RWPE1 (cell line): ENCODE results near the gene DAGLB.
"Not testable (repeated sequence)": the region's sequence is repeated elsewhere in the genome, so short reads cannot be mapped to it uniquely, and the experiment has no call there.

Source experiments
- CTCF ChIA-PET: fragments of 350-600 bp; sonication (Branson Sonifier 250); formaldehyde crosslinking; extraction: SDS; loops from one replicate; lab custom pipeline; 2021; lab: Yijun Ruan, JAX
- POLR2A ChIA-PET: fragments of 400-600 bp; formaldehyde crosslinking; extraction: SDS; loops from one replicate; lab custom pipeline; 2020; ENCODE audit warnings: antibody characterized with exemption; ENCODE audit not compliant: low non-redundant PET; lab: Yijun Ruan, JAX
- DNase-seq: peaks from one replicate; pipeline ENCODE4 v3.0.0; 2012; ENCODE audit warnings: low spot score
- H3K27ac ChIP-seq: fragments of 450-650 bp; 2 replicates; pipeline ENCODE4 v1.5.1; 2017
- TF ChIP-seq, protein P1 (sequence below): fragments of 450-650 bp; conservative IDR thresholded peaks from 2 replicates; pipeline ENCODE4 v1.5.1; 2017; ENCODE audit warnings: low read depth, mild to moderate bottlenecking

DAGLB gene

DNA sequence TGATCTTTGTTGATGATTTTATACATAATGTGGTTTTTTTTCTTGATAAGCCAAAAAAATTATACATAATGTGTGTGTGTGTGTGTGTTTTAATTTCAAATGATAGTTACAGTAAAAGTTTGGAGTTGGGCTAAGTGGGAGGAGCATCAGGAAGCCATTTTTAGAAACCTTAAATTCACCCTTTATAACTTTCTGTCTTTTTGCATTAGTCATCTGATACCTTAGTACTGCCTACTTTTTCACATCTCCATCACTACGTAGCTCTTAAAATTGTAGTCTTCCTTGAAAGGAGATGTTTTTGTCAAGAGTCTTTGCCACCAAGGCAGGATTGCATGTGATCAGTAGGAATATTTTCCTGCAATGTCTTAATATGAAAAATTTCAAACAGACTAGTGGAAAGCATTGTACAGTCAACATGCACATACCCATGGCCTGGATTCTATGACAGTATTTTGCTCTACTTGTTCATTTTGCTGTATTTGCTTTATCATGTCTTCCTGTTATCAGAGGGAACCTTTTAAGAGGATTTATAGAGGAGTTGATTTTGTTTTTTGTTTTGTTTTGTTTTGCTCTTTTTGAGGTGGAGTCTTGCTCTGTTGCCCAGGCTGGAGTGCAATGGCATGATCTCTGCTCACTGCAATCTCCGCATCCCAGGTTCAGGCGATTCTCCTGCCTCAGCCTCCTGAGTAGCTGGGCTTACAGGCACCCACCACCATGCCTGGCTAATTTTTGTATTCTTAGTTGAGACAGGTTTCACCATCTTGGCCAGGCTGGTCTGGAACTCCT is 67.3 kb downstream of the DAGLB start:
- peak overlapping the region; percentile 50 for H3K27ac ChIP-seq
- ChIA-PET POLR2A (no interaction called here), CTCF (no interaction called here)
- no peak for DNase-seq
- TF ChIP-seq, protein P1, sequence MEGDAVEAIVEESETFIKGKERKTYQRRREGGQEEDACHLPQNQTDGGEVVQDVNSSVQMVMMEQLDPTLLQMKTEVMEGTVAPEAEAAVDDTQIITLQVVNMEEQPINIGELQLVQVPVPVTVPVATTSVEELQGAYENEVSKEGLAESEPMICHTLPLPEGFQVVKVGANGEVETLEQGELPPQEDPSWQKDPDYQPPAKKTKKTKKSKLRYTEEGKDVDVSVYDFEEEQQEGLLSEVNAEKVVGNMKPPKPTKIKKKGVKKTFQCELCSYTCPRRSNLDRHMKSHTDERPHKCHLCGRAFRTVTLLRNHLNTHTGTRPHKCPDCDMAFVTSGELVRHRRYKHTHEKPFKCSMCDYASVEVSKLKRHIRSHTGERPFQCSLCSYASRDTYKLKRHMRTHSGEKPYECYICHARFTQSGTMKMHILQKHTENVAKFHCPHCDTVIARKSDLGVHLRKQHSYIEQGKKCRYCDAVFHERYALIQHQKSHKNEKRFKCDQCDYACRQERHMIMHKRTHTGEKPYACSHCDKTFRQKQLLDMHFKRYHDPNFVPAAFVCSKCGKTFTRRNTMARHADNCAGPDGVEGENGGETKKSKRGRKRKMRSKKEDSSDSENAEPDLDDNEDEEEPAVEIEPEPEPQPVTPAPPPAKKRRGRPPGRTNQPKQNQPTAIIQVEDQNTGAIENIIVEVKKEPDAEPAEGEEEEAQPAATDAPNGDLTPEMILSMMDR = no peak

DNA sequence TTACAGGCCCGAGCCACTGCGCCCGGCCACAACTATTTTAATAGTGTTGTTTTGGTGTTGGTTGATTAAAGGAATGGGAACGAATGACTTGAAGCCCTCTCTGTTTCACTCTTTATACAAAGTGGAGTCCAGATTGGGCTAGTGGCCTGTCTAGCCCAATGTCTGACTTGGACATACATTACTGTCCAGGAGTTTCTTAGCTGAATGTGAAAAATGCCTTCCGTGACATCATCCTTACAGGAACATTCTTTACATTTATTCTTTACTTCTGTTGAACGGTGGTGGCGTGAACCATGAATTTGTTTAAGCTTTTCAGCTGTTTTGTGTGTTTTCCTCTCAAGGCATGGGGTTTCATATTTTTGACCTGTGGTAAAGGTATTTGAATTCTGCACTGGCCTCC is 67.9 kb downstream of the DAGLB start:
- CTCF ChIA-PET = no interaction called here
- DNase-seq = no peak
- H3K27ac ChIP-seq = peak overlapping the region; percentile 58
- TF ChIP-seq, protein P1 = no peak
- POLR2A ChIA-PET = no interaction called here

DNA sequence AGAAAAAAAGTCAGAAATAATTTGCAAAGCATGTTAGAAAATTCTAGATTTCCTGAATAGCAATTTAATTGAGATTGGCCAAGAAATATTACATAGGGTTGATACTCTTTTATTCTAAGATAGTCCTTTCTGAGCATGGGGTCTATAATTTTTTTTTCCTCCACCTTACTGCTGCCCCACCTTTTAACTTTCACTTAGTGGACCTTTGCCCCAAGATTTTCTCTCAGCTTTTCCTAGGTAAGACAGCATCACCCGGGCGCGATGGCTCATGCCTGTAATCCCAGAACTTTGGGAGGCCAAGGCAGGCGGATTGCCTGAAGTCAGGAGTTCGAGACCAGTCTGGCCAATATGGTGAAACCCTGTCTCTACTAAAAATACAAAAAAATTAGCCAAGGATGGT is 69.2 kb downstream of the DAGLB start:
- POLR2A ChIA-PET, DNase-seq: not testable (repeated sequence)
- H3K27ac ChIP-seq = peak overlapping the region; percentile 58
- CTCF ChIA-PET = interaction anchor here (0.6 kb wide), 2 partner anchors 41 to 55 kb away, joined by 3 to 4 read pairs; no protein-coding TSS in a partner anchor

DNA sequence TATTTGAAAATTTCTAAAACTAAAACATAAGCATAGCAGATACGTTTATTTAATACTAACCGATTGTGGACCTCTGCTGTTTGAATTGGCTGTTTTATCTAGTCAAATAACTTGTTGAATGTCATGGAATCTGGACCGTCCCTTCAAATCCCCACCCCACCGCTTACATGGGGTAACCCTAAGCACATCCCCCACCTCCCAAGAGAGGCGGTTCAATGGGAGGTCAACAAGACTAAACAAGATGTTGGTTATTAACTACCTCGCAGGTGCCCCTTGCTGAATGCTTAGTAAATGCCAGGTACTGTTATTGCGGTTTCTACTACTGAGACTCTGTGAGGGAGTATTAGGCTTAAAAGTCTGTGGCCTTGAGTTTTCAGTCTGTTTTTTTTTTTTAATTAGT is 70.9 kb downstream of the DAGLB start:
- peak overlapping the region; percentile 60; the same call in 1 of the 2 replicates for H3K27ac ChIP-seq
- no peak for DNase-seq
- ChIA-PET CTCF (no interaction called here), POLR2A (interaction anchor here (0.7 kb wide), 1 partner anchor 30 kb away, joined by 8 read pairs; no protein-coding TSS in a partner anchor)
- TF ChIP-seq, protein P1 = no peak

DNA sequence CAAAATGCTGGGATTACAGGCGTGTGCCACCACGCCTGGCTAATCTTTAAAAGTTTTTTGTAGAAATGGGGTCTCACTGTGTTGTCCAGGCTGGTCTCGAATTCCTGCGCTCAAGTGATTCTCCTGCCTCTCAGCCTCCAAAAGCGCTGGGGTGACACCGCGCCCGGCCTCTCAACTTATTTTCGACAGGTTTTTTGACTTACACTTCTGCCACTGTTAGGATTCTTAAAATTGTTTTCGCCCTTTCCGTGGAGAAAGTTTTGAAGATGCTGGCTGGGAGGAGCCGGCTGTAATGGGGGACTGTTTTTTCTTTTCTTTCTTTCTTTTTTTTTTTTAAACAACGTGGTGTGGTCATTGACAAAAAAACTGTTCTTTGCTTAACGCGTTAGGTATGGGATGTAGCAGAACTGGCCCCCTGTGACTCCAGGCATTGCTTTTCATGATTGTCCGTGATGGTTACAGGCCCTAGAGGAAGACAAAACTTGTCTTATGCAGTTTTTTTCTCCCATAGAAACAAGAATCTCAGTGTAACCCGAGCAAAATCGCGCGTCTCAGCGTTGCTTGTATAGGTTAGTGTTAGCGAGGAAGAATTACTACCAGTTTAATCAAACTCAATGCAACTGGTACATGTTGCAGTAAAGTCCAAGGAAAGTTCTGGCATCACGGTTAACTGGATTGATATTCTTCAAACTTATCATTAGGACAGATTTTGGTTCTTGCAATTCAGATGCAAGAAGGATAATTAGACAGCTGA is 72.2 kb downstream of the DAGLB start:
- peak overlapping the region; percentile 96 for H3K27ac ChIP-seq
- DNase-seq = no peak
- ChIA-PET CTCF (interaction anchor here (0.6 kb wide), 1 partner anchor 602 kb away, joined by 3 read pairs; no protein-coding TSS in a partner anchor), POLR2A (no interaction called here)
- TF ChIP-seq, protein P1 = no peak

DNA sequence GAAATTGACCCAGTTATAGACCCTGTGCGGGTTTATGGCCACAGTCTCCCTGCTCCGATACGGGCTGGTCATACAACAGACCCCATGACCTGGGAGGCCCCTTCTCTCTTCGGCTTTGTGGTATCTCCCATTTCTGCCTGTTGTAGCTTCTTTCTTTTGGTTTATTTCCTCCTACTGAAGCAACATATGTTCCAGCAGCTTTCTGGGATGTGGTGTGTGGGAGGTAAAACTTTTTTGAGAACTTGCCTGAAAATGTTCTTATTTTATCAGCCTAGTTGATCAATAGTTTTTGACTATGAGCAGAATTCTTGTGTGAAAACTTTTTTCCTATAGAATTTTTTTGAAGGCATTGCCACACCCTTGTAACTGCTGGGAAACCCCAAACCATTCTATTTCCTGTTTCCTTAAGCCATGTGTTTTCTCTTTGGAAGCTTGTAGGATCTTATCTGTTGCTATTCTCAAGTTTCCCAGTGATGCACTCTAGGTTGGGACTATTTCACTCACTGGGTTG is 80.0 kb downstream of the DAGLB start:
- peak overlapping the region; percentile 41 for H3K27ac ChIP-seq
- TF ChIP-seq, protein P1 = no peak
- ChIA-PET CTCF (interaction anchor here (0.7 kb wide), 1 partner anchor 14 kb away, joined by 3 read pairs; no protein-coding TSS in a partner anchor), POLR2A (no interaction called here)
- no peak for DNase-seq
